Measurements from ENCODE around the gene KCNJ12.

The KCNJ12 gene

DNA sequence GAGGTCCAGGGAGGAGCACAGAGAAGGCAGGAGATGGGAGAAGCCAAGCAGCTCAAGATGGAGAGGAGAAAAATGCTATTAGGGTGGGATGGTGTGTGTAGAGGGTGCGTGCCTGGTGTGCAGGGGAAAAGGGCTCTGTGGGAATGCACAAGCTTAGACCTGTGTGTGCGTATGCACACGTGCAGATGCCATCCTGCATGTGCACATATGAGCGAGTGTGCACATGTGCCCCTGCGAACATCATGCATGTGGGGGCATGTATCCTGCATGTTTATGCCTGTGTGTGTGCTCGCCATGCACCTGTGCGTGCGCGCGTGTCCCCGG, 438 bp upstream of the KCNJ12 start:
- H3K9me3 ChIP-seq (ENCODE audit: control insufficient read depth in 1 of 2, low read length in 2 of 2) = no peaks in the 10 kb centered on the region
- H3K9ac ChIP-seq (ENCODE audit: low read depth in 1 of 2, low read length in 2 of 2) = no peak overlapping the region
- peaks cover 18 to 23% of the 10 kb centered on the region in 2 donors for H3K4me1 ChIP-seq (ENCODE audit: control insufficient read depth in 1 of 2, insufficient read depth in 2 of 2, low read length in 2 of 2)
- H3K36me3 ChIP-seq (ENCODE audit: control insufficient read depth in 1 of 2, insufficient read depth in 2 of 2, low read length in 2 of 2) = no peaks in the 10 kb centered on the region
- no peak overlapping the region for H3K27ac ChIP-seq (ENCODE audit: low read depth, low read length)
- no peak overlapping the region for H3K4me3 ChIP-seq (ENCODE audit: low read depth in 1 of 2, low read length in 2 of 2)
- peaks cover 25 to 39% of the 10 kb centered on the region in 2 donors for H3K27me3 ChIP-seq (ENCODE audit: control insufficient read depth in 1 of 2, insufficient read depth in 2 of 2, low read length in 2 of 2)

DNA sequence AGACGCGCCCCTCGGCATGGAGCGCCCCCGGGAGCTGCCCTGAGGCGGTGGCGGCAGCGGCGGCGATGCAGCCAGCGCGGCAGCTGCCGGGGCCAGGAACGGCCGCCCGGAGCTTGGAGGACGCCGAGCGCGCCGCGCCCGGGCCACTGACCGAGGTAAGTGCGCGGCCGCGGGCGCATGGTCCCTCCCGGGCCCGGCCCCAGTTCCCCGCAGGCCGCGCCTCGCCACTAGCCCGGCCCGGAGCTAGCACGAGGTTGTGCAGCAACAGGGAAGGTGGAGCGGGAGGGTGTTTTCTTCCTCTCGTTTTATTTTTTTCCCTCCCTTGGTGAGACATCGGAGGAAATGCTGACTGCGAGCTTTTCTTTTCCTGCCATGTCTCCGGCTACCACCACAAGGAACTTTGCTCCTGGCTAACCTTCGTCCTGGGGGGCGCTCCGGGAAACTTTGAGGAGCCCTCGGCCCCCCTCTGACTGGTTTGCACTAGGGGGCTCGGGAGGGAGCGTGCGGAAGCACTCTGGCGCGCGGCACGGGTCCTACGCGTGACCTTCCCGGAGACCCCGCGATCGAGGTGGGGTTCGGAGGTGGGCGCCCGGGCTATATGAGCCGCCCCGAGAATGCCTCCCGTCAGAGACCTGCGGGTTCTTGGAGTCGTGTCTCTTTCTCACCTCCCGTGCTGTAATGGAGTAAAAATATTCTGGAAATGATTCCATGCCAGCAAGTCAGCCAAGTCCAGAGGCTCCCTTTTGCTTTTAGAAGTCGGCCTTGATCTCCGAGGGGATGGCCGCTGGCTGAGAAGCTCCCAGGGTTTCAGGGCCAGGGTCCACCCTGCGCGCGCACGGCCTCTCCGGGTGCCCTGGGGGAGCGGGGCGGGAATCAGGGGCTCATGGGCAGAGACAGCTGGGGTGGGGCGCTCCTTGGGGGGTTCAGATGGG, 868 bp downstream of the KCNJ12 start:
- Histone ChIP-seq H3K4me1 (ENCODE audit: control insufficient read depth in 1 of 2, insufficient read depth in 2 of 2, low read length in 2 of 2) (peaks cover 18 to 23% of the 10 kb centered on the region in 2 donors), H3K27me3 (ENCODE audit: control insufficient read depth in 1 of 2, insufficient read depth in 2 of 2, low read length in 2 of 2) (peaks cover 25 to 39% of the 10 kb centered on the region in 2 donors), H3K27ac (ENCODE audit: low read depth, low read length) (no peak overlapping the region)

DNA sequence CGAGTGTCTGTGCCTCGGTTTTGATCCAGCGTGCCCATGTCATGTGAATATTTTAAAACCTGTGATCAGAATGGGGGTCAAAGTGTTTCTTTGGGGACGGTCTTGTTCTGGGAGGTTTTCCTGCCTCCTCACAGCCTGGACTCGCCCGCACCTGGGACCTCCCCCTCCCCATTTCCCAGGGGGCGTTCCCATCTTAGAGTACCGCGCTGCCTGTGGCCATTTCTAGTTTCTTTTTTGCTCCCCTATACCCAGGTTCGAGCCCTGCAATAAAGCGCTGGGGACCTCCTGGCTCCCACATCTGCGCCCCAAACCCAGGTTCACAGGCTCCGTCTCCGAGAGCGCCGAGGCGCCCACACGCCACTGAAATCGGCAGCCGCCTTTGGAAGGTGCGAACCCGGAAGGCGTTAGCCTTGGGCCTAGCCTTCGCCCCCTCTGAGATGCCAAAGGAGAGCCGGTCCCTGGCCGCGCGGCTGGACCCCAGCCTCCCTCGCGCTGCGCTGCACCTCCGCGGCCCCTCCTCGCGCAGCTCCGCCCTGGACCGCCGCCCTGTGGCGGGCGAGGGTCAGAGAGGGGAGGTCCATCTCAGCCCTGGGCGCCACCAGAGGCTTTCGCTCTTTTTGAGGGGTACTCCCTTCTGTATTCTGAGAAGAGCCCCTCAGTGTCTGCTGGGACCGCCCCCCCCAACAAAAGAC, 1.7 kb downstream of the KCNJ12 start:
- peaks cover 25 to 39% of the 10 kb centered on the region in 2 donors for H3K27me3 ChIP-seq (ENCODE audit: control insufficient read depth in 1 of 2, insufficient read depth in 2 of 2, low read length in 2 of 2)
- no peaks in the 10 kb centered on the region for H3K9me3 ChIP-seq (ENCODE audit: control insufficient read depth in 1 of 2, low read length in 2 of 2)
- peak overlapping the region in 1 of 2 donors; percentile 35 for H3K4me3 ChIP-seq (ENCODE audit: low read depth in 1 of 2, low read length in 2 of 2)
- H3K36me3 ChIP-seq (ENCODE audit: control insufficient read depth in 1 of 2, insufficient read depth in 2 of 2, low read length in 2 of 2) = no peaks in the 10 kb centered on the region
- no peak overlapping the region for H3K9ac ChIP-seq (ENCODE audit: low read depth in 1 of 2, low read length in 2 of 2)
- peaks cover 18 to 23% of the 10 kb centered on the region in 2 donors for H3K4me1 ChIP-seq (ENCODE audit: control insufficient read depth in 1 of 2, insufficient read depth in 2 of 2, low read length in 2 of 2)
- no peak overlapping the region for H3K27ac ChIP-seq (ENCODE audit: low read depth, low read length)

More for the DNA sequence above, 868 bp downstream of the KCNJ12 start:
- no peak overlapping the region for H3K9ac ChIP-seq (ENCODE audit: low read depth in 1 of 2, low read length in 2 of 2)
- H3K36me3 ChIP-seq (ENCODE audit: control insufficient read depth in 1 of 2, insufficient read depth in 2 of 2, low read length in 2 of 2) = no peaks in the 10 kb centered on the region
- H3K4me3 ChIP-seq (ENCODE audit: low read depth in 1 of 2, low read length in 2 of 2) = peak overlapping the region; percentile 32 to 35
- no peaks in the 10 kb centered on the region for H3K9me3 ChIP-seq (ENCODE audit: control insufficient read depth in 1 of 2, low read length in 2 of 2)

DNA sequence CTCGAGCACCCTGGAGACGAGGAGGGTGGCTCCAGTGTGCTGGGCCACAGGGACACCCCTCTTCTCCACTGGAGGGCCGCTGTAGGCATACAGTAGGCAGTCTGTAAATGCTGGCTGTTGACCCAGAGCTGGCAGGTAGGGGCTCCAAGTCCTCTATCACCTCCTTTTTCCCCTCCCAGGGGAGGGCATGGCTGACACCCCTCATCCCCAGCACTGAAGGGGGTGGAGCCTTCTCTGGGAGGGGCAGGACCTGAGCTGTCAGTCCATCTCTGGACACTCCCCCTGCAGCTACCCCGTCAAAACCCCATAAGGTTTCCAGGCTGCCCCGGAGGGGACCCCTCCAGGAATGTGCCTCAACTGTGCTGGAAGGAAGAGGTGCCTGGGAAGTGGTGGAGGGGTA, 2.4 kb downstream of the KCNJ12 start:
- no peak overlapping the region for H3K4me3 ChIP-seq (ENCODE audit: low read depth in 1 of 2, low read length in 2 of 2)
- H3K27ac ChIP-seq (ENCODE audit: low read depth, low read length) = no peak overlapping the region
- no peaks in the 10 kb centered on the region for H3K9me3 ChIP-seq (ENCODE audit: control insufficient read depth in 1 of 2, low read length in 2 of 2)
- no peaks in the 10 kb centered on the region for H3K36me3 ChIP-seq (ENCODE audit: control insufficient read depth in 1 of 2, insufficient read depth in 2 of 2, low read length in 2 of 2)
- H3K4me1 ChIP-seq (ENCODE audit: control insufficient read depth in 1 of 2, insufficient read depth in 2 of 2, low read length in 2 of 2) = peaks cover 18 to 23% of the 10 kb centered on the region in 2 donors
- H3K27me3 ChIP-seq (ENCODE audit: control insufficient read depth in 1 of 2, insufficient read depth in 2 of 2, low read length in 2 of 2) = peaks cover 25 to 39% of the 10 kb centered on the region in 2 donors
- no peak overlapping the region for H3K9ac ChIP-seq (ENCODE audit: low read depth in 1 of 2, low read length in 2 of 2)

DNA sequence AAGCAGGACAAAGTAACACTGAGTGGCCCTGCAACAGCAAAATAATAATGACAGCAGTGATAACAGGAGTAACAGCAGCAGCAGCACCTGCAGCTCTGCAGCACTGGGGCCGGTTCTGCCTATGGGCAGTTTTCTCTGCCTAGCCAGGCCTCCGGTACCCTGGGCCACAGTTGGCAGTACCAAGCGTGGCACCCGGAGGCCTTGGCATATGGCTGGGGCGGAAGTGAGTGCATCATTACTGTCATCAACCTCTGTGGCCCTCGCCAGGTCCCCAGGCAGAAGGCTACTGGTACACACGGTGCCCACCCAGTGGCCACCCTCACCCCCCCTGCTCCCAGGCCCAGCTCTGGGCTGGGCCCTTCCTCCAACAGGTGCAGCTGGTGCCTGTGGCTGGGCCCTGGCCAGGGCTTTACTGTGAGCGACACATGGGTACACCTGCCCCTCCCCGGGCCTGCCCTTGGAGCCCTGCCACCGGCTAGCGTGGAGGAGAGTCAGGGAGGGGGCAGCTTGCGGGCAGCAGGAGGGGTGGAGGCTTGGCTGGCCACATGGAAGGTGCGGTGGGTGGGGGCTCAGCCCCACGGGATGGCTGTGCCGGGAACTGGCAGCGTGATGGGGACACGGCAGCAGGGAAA, 3.0 kb downstream of the KCNJ12 start:
- Histone ChIP-seq H3K9ac (ENCODE audit: low read depth in 1 of 2, low read length in 2 of 2) (no peak overlapping the region), H3K4me1 (ENCODE audit: control insufficient read depth in 1 of 2, insufficient read depth in 2 of 2, low read length in 2 of 2) (peaks cover 18 to 21% of the 10 kb centered on the region in 2 donors), H3K27me3 (ENCODE audit: control insufficient read depth in 1 of 2, insufficient read depth in 2 of 2, low read length in 2 of 2) (peaks cover 25 to 39% of the 10 kb centered on the region in 2 donors), H3K36me3 (ENCODE audit: control insufficient read depth in 1 of 2, insufficient read depth in 2 of 2, low read length in 2 of 2) (no peaks in the 10 kb centered on the region), H3K9me3 (ENCODE audit: control insufficient read depth in 1 of 2, low read length in 2 of 2) (no peaks in the 10 kb centered on the region), H3K4me3 (ENCODE audit: low read depth in 1 of 2, low read length in 2 of 2) (no peak overlapping the region), H3K27ac (ENCODE audit: low read depth, low read length) (no peak overlapping the region)

DNA sequence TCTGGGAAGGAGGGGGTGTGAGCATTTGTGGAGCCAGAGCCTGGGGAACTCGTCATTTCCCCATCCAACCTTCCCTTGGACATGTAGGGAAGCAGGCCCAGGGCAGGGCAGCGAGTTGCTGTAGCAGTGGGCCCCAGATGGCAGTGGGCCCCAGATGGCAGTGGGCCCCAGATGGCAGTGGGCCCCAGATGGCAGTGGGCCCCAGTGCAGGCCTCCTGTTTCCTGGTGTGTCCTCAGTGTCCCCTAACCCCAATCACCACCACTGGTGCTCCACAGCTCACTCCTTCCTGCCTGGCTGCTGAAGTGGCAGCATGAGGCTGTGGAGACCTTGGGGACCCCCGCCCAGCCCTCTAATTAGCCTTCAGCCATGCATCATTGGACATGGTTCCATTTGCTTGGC, 4.5 kb downstream of the KCNJ12 start:
- Histone ChIP-seq H3K4me3 (ENCODE audit: low read depth in 1 of 2, low read length in 2 of 2) (no peak overlapping the region), H3K4me1 (ENCODE audit: control insufficient read depth in 1 of 2, insufficient read depth in 2 of 2, low read length in 2 of 2) (peaks cover 15% of the 10 kb centered on the region in 2 donors), H3K9me3 (ENCODE audit: control insufficient read depth in 1 of 2, low read length in 2 of 2) (no peaks in the 10 kb centered on the region), H3K9ac (ENCODE audit: low read depth in 1 of 2, low read length in 2 of 2) (no peak overlapping the region), H3K27ac (ENCODE audit: low read depth, low read length) (no peak overlapping the region), H3K36me3 (ENCODE audit: control insufficient read depth in 1 of 2, insufficient read depth in 2 of 2, low read length in 2 of 2) (no peaks in the 10 kb centered on the region), H3K27me3 (ENCODE audit: control insufficient read depth in 1 of 2, insufficient read depth in 2 of 2, low read length in 2 of 2) (peaks cover 19 to 24% of the 10 kb centered on the region in 2 donors)

DNA sequence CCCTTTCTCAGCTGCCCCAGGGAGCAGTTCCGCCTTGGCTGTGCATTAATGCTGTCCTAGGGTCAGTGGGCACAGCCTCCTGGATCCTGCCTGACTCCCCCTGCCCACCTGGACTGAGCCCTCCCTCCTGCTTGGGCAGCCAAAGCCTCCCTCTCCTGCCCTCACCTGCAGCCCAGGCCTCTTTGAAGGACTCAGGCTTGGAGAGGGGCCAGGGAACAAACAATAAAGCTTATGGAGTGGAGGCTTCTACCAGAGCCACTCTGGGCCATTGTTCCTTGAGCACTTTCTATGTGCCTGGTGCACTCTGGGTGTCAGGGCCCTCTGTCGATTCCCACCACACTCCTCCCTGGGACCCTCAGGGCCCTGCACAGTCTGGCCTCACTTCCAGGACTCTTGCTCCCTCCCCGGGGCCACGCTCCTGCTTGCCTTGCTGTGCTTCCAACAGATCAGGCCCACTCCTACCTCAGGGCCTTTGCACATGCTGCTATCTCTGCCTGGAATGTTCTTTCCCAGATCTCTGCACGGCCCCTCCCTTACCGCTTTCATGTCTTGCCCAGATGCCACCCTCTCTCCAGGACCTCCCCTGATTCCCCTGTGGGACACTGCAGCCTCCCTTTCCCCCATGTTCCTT, 5.0 kb downstream of the KCNJ12 start:
- H3K4me3 ChIP-seq (ENCODE audit: low read depth in 1 of 2, low read length in 2 of 2) = no peak overlapping the region
- peaks cover 15% of the 10 kb centered on the region in 2 donors for H3K4me1 ChIP-seq (ENCODE audit: control insufficient read depth in 1 of 2, insufficient read depth in 2 of 2, low read length in 2 of 2)
- no peak overlapping the region for H3K27ac ChIP-seq (ENCODE audit: low read depth, low read length)
- no peaks in the 10 kb centered on the region for H3K36me3 ChIP-seq (ENCODE audit: control insufficient read depth in 1 of 2, insufficient read depth in 2 of 2, low read length in 2 of 2)
- no peak overlapping the region for H3K9ac ChIP-seq (ENCODE audit: low read depth in 1 of 2, low read length in 2 of 2)
- no peaks in the 10 kb centered on the region for H3K9me3 ChIP-seq (ENCODE audit: control insufficient read depth in 1 of 2, low read length in 2 of 2)
- H3K27me3 ChIP-seq (ENCODE audit: control insufficient read depth in 1 of 2, insufficient read depth in 2 of 2, low read length in 2 of 2) = peaks cover 16 to 22% of the 10 kb centered on the region in 2 donors

DNA sequence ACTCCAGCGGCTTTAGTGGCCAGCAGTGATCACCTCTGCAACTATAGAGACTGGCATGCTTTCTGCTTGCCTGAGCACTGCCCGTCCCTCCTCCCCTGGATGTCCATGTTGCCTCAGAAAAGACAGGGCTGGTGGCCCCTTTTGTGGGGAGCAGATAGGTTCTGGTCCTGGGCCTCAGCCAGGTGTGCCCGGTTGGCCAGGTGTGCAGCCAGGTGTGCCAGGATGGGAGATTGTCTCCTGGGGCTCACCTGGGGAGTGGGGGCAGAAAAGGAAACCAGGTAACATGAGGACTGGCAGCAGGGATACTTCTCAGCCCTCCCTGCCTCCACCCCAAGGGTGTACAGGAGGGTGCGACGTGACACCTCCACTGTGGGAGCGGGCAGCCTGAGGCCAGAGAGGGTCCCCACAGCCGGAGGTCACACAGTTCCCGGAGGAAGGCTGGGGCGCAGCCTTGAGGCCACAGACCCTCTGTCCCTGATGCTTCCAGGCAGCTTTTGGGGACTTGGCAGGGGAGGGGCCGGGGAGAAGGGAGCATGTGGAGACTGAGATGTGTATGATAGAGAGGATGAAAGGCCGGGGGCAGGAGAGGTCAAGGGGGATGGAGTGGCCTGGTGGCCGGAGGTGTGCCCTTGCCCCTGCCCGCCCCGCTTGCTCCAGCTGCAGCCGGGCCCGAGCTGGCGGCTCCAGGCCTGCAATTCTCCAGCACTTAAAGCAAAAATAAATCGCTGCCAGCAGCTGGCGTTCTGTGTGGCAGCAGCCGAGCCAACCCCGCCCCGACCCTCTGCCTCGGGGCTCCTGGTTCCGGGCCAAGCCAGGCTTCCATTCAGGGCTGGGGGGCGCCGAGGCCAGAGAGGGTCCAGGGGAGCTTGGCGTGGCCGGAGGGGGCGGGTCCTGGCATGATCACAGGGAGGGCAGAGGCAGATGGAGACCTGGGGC, 6.7 kb downstream of the KCNJ12 start:
- Histone ChIP-seq H3K27me3 (ENCODE audit: control insufficient read depth in 1 of 2, insufficient read depth in 2 of 2, low read length in 2 of 2) (peaks cover 6 to 10% of the 10 kb centered on the region in 2 donors), H3K27ac (ENCODE audit: low read depth, low read length) (no peak overlapping the region), H3K9me3 (ENCODE audit: control insufficient read depth in 1 of 2, low read length in 2 of 2) (no peaks in the 10 kb centered on the region), H3K9ac (ENCODE audit: low read depth in 1 of 2, low read length in 2 of 2) (no peak overlapping the region), H3K4me1 (ENCODE audit: control insufficient read depth in 1 of 2, insufficient read depth in 2 of 2, low read length in 2 of 2) (peaks cover 6 to 10% of the 10 kb centered on the region in 2 donors), H3K4me3 (ENCODE audit: low read depth in 1 of 2, low read length in 2 of 2) (no peak overlapping the region), H3K36me3 (ENCODE audit: control insufficient read depth in 1 of 2, insufficient read depth in 2 of 2, low read length in 2 of 2) (no peaks in the 10 kb centered on the region)

DNA sequence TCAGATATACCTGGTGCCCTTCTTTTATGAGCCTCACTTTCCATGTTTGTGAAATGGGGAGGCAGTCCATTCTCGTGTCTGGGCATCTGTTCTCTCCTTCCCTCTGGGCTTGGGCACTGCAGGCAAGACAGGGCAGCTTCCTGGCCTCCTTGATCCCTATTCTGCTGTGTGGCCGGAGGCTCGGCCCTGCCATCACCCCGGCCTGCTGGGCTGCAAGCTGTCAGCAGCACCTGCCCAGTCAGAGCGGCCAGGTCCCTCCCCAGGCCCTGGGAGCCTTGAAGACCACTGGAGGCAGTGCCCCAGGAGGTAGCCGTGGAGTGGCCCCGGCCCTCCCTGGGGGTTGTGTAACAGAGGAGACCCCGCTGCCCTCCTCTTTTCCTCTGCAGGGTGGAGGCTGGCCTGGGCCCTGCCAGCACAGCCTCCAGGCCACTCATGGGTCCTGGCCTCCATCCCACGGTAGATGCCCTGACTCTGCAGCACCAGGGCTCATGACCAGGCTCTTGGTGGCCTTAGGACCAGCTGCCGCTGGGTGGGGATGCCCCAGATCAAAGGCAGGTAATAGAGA, 9.2 kb downstream of the KCNJ12 start:
- H3K27me3 ChIP-seq (ENCODE audit: control insufficient read depth in 1 of 2, insufficient read depth in 2 of 2, low read length in 2 of 2) = no peaks in the 10 kb centered on the region
- H3K4me1 ChIP-seq (ENCODE audit: control insufficient read depth in 1 of 2, insufficient read depth in 2 of 2, low read length in 2 of 2) = no peaks in the 10 kb centered on the region
- H3K27ac ChIP-seq (ENCODE audit: low read depth, low read length) = no peak overlapping the region
- no peaks in the 10 kb centered on the region for H3K9me3 ChIP-seq (ENCODE audit: control insufficient read depth in 1 of 2, low read length in 2 of 2)
- H3K4me3 ChIP-seq (ENCODE audit: low read depth in 1 of 2, low read length in 2 of 2) = no peak overlapping the region
- no peaks in the 10 kb centered on the region for H3K36me3 ChIP-seq (ENCODE audit: control insufficient read depth in 1 of 2, insufficient read depth in 2 of 2, low read length in 2 of 2)
- no peak overlapping the region for H3K9ac ChIP-seq (ENCODE audit: low read depth in 1 of 2, low read length in 2 of 2)

All from duodenal mucosa (tissue), 2 donors.